ENCODE results near the gene COPS8. TPM values are rescaled to one million over a fixed set of nuclear protein-coding genes. Genes with fewer than 3 reads are reported as not detected.

COPS8 gene
- total RNA-seq, 1 donor from 2014 or later: 76.1 TPM

DNA sequence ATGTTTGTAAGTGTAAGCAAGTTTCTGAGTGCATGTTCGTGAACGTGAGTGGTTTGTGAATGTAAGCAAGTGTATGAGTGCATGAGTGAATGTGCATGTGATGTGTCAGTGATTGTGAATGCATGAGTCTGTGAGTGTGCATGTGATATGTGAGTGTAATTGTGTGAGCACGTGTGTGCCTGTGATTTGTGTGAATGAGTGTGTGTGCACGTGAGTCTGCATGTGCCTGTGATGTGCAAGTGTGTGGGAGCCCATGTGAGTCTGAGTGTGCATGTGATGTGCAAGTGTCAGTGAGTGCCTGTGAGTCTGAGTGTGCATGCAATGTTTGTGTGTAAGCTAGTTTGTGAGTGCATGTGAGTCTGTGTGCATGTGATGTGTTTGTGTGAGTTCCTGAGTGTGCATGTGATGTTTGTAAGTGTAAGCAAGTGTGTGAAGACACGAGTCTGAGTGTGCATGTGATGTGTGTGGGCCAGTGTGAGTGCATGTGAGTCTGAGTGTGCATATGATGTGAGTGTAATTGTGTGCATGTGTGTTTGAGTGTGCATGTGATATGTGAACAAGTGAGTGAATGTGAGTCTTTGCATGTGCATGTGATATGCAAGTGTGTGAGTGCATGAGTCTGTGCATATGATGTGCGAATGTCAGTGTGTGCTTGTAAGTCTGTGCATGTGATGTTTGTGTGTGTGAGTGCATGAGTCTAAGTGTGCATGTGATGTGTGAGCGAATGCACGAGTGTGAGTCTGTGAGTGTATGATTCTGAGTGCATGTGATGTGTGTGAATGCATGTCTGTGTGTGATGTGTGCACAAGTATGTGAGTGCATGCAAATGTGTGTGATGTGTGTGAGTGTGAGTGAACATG, 45.1 kb downstream of the COPS8 start:
- no peak overlapping the region for H3K4me3 Mint-ChIP-seq (ENCODE audit: unreplicated experiment)
- Histone ChIP-seq H3K79me2 (ENCODE audit: insufficient read depth, low read length) (no peaks in the 10 kb centered on the region), H4K20me1 (ENCODE audit: insufficient read depth, low read length) (no peaks in the 10 kb centered on the region), H3K4me3 (ENCODE audit: insufficient read depth, low read depth, low read length) (no peak overlapping the region), H3K9me3 (ENCODE audit: insufficient read depth, low read depth, low read length) (peaks cover 10% of the 10 kb centered on the region), H3K27ac (ENCODE audit: low read depth, low read length) (no peak overlapping the region), H3K9ac (ENCODE audit: low read length) (no peak overlapping the region), H3K27me3 (ENCODE audit: insufficient read depth, low read length) (no peaks in the 10 kb centered on the region), H3K4me1 (ENCODE audit: insufficient read depth, low read length) (peaks cover 13% of the 10 kb centered on the region), H2AFZ (ENCODE audit: low read depth, low read length) (no peak overlapping the region), H3K36me3 (ENCODE audit: insufficient read depth, low read length) (no peaks in the 10 kb centered on the region), H3K4me2 (ENCODE audit: low read length) (no peak overlapping the region)
- H3K27ac Mint-ChIP-seq (ENCODE audit: unreplicated experiment): no peak overlapping the region
- no peaks in the 10 kb centered on the region for H3K9me3 Mint-ChIP-seq (ENCODE audit: unreplicated experiment)
- no peak for TF ChIP-seq EZH2 (IDR thresholded peaks at IDR 0.05; ENCODE audit: insufficient read depth, low read length)
- TF ChIP-seq, protein P1, sequence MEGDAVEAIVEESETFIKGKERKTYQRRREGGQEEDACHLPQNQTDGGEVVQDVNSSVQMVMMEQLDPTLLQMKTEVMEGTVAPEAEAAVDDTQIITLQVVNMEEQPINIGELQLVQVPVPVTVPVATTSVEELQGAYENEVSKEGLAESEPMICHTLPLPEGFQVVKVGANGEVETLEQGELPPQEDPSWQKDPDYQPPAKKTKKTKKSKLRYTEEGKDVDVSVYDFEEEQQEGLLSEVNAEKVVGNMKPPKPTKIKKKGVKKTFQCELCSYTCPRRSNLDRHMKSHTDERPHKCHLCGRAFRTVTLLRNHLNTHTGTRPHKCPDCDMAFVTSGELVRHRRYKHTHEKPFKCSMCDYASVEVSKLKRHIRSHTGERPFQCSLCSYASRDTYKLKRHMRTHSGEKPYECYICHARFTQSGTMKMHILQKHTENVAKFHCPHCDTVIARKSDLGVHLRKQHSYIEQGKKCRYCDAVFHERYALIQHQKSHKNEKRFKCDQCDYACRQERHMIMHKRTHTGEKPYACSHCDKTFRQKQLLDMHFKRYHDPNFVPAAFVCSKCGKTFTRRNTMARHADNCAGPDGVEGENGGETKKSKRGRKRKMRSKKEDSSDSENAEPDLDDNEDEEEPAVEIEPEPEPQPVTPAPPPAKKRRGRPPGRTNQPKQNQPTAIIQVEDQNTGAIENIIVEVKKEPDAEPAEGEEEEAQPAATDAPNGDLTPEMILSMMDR (IDR thresholded peaks at IDR 0.05; ENCODE audit: insufficient read depth, low read depth, low read length): no peak
- H3K27me3 Mint-ChIP-seq (ENCODE audit: low read depth, unreplicated experiment): no peaks in the 10 kb centered on the region
- DNase-seq (ENCODE audit: low read depth) (no peak), FAIRE-seq (peak; percentile 32)
- no peaks in the 10 kb centered on the region for H3K36me3 Mint-ChIP-seq (ENCODE audit: low read depth, unreplicated experiment)
- H3K4me1 Mint-ChIP-seq (ENCODE audit: low read depth, unreplicated experiment): peaks cover 6% of the 10 kb centered on the region

DNA sequence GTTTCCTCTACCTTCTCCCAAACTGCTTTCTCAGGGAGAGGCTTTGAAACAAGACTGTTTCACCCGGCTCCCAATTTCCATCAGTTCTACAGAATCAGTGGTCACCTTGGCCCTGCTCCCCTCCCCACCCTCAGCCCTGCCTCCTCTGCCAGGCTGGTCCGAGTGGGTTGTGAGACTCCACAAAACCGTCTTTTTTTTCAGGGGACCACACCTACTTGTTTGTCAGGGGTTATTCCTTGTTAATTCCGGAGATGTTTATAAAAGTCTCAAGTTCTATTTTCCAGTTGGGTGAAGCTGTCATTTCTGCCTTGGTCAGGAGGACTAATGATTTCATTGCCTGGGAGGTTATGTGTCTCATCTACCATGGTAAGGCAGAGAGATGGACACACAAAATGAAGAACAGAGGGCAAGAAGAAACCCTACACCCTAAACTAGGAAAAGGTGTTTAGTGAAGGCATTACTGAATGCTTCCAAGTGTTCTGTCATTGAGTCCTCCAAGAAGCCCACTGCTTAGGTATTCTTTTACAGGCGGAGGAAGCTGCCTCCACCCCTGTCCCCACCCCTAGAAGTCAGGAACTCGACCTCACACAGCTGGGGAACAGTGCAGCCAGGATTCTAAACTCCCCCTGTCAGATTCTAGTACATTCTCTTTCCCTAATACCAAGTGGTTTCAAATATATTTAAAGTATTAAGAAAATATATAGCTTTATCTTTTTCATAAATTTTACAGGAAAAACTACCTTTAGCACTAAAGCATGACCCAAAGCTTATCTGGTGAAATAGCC, 46.3 kb downstream of the COPS8 start:
- Mint-ChIP-seq H3K9me3 (ENCODE audit: unreplicated experiment) (no peaks in the 10 kb centered on the region), H3K27ac (ENCODE audit: unreplicated experiment) (no peak overlapping the region), H3K27me3 (ENCODE audit: low read depth, unreplicated experiment) (no peaks in the 10 kb centered on the region), H3K4me3 (ENCODE audit: unreplicated experiment) (no peak overlapping the region), H3K4me1 (ENCODE audit: low read depth, unreplicated experiment) (peaks cover 5% of the 10 kb centered on the region), H3K36me3 (ENCODE audit: low read depth, unreplicated experiment) (no peaks in the 10 kb centered on the region)
- H3K9ac ChIP-seq (ENCODE audit: low read length): no peak overlapping the region
- no peaks in the 10 kb centered on the region for H3K36me3 ChIP-seq (ENCODE audit: insufficient read depth, low read length)
- H3K4me2 ChIP-seq (ENCODE audit: low read length): no peak overlapping the region
- H3K9me3 ChIP-seq (ENCODE audit: insufficient read depth, low read depth, low read length): peaks cover 10% of the 10 kb centered on the region
- DNase-seq (ENCODE audit: low read depth) (no peak), FAIRE-seq (no peak)
- no peaks in the 10 kb centered on the region for H4K20me1 ChIP-seq (ENCODE audit: insufficient read depth, low read length)
- no peaks in the 10 kb centered on the region for H3K27me3 ChIP-seq (ENCODE audit: insufficient read depth, low read length)
- peaks cover 13% of the 10 kb centered on the region for H3K4me1 ChIP-seq (ENCODE audit: insufficient read depth, low read length)
- no peak overlapping the region for H2AFZ ChIP-seq (ENCODE audit: low read depth, low read length)
- H3K79me2 ChIP-seq (ENCODE audit: insufficient read depth, low read length): no peaks in the 10 kb centered on the region
- TF ChIP-seq EZH2 (IDR thresholded peaks at IDR 0.05; ENCODE audit: insufficient read depth, low read length): no peak
- TF ChIP-seq, protein P1 (IDR thresholded peaks at IDR 0.05; ENCODE audit: insufficient read depth, low read depth, low read length): no peak
- no peak overlapping the region for H3K27ac ChIP-seq (ENCODE audit: low read depth, low read length)
- H3K4me3 ChIP-seq (ENCODE audit: insufficient read depth, low read depth, low read length): no peak overlapping the region
